GM12878 (cell line): Measurements from ENCODE around the gene CNKSR1.

Experiments used
- BHLHE40 ChIP-seq, 2 experiments: fragments of 450-650 bp in 1 of 2; IDR thresholded peaks; 2 replicates each; pipeline ENCODE4 v1.6.1; 2011 to 2017; ENCODE audit warnings: low read depth in 2 of 2, borderline replicate concordance in 1 of 2, improper control_type of control experiment in 1 of 2, low read length in 1 of 2, mild to moderate bottlenecking in 1 of 2
- POLR2AphosphoS5 ChIP-seq: IDR thresholded peaks from 2 replicates; pipeline ENCODE4 v1.6.1; 2011; ENCODE audit warnings: mild to moderate bottlenecking, low read length, inconsistent platforms
- TAF1 ChIP-seq: IDR thresholded peaks from 2 replicates; pipeline ENCODE4 v1.6.1; 2011; ENCODE audit warnings: mild to moderate bottlenecking, low read depth, low read length, borderline replicate concordance
- TF ChIP-seq, protein P1 (sequence below): IDR thresholded peaks from 2 replicates; pipeline ENCODE4 v1.6.1; 2012; ENCODE audit warnings: mild to moderate bottlenecking, low read depth, low read length
- TF ChIP-seq, protein P2 (sequence below), 3 experiments: IDR thresholded peaks in 2 of 3; conservative IDR thresholded peaks in 1 of 3; 2 replicates each; pipeline ENCODE4 v1.5.1; 2011; ENCODE audit warnings: low read depth in 3 of 3, low read length in 3 of 3, mild to moderate bottlenecking in 3 of 3, control low read depth in 2 of 3, moderate library complexity in 2 of 3, inconsistent platforms in 1 of 3, mixed read lengths in 1 of 3; ENCODE audit not compliant: control insufficient read depth in 2 of 3, insufficient read depth in 1 of 3; ENCODE audit errors: extremely low read depth in 1 of 3

DNA sequence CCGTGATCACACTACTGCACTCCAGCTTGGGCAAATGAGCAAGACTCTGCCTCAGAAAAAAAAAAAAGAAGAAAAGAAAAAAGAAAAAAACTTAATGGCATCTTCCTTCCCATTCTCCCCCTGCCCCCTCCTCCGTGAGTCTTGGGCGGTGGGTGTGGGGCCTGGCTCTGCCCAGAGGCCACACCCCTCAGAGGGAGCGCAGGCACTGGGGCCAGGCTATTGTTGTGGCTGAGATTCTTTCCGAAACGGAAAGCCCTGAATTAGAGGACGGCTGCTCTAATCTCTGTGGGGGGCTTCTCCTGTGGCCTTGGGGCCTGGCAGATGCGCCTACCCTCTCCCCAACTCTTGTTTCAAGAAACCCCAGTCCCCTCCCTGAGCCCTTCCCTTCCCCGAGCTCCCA lies 22.5 kb upstream of the CNKSR1 start:
- TF ChIP-seq, protein P1, sequence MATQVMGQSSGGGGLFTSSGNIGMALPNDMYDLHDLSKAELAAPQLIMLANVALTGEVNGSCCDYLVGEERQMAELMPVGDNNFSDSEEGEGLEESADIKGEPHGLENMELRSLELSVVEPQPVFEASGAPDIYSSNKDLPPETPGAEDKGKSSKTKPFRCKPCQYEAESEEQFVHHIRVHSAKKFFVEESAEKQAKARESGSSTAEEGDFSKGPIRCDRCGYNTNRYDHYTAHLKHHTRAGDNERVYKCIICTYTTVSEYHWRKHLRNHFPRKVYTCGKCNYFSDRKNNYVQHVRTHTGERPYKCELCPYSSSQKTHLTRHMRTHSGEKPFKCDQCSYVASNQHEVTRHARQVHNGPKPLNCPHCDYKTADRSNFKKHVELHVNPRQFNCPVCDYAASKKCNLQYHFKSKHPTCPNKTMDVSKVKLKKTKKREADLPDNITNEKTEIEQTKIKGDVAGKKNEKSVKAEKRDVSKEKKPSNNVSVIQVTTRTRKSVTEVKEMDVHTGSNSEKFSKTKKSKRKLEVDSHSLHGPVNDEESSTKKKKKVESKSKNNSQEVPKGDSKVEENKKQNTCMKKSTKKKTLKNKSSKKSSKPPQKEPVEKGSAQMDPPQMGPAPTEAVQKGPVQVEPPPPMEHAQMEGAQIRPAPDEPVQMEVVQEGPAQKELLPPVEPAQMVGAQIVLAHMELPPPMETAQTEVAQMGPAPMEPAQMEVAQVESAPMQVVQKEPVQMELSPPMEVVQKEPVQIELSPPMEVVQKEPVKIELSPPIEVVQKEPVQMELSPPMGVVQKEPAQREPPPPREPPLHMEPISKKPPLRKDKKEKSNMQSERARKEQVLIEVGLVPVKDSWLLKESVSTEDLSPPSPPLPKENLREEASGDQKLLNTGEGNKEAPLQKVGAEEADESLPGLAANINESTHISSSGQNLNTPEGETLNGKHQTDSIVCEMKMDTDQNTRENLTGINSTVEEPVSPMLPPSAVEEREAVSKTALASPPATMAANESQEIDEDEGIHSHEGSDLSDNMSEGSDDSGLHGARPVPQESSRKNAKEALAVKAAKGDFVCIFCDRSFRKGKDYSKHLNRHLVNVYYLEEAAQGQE: no peak
- no peak for TF ChIP-seq BHLHE40 (IDR thresholded peaks at IDR 0.05; ENCODE audit: borderline replicate concordance in 1 of 2, low read depth in 2 of 2, low read length in 1 of 2)
- TF ChIP-seq TAF1: no peak
- no peak for TF ChIP-seq POLR2AphosphoS5
- TF ChIP-seq, protein P2, sequence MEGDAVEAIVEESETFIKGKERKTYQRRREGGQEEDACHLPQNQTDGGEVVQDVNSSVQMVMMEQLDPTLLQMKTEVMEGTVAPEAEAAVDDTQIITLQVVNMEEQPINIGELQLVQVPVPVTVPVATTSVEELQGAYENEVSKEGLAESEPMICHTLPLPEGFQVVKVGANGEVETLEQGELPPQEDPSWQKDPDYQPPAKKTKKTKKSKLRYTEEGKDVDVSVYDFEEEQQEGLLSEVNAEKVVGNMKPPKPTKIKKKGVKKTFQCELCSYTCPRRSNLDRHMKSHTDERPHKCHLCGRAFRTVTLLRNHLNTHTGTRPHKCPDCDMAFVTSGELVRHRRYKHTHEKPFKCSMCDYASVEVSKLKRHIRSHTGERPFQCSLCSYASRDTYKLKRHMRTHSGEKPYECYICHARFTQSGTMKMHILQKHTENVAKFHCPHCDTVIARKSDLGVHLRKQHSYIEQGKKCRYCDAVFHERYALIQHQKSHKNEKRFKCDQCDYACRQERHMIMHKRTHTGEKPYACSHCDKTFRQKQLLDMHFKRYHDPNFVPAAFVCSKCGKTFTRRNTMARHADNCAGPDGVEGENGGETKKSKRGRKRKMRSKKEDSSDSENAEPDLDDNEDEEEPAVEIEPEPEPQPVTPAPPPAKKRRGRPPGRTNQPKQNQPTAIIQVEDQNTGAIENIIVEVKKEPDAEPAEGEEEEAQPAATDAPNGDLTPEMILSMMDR (IDR thresholded peaks at IDR 0.05 in 2 of 3, conservative IDR thresholded peaks at IDR 0.05 in 1 of 3; ENCODE audit: control insufficient read depth in 2 of 3, extremely low read depth in 1 of 3, insufficient read depth in 1 of 3, low read depth in 3 of 3, low read length in 3 of 3): no peak
